ENCODE measurements around the gene LDLRAD4. TPM values are rescaled to one million over a fixed set of nuclear protein-coding genes. Genes with fewer than 3 reads are reported as not detected.
"Not testable (repeated sequence)": the region's sequence is repeated elsewhere in the genome, so short reads cannot be mapped to it uniquely, and the experiment has no call there.

The LDLRAD4 gene
- polyA plus RNA-seq, 3 donors, result 10.3 to 11.5 (median 10.9) TPM

GRCh38 chr18:13695337-13695736 lies 476.8 kb downstream of the LDLRAD4 start:
- not testable (repeated sequence) for DNase-seq (ENCODE audit: extremely low read depth in 1 of 11, low read depth in 9 of 11, low spot score in 4 of 11)

GRCh38 chr18:13696961-13697360 lies 478.4 kb downstream of the LDLRAD4 start:
- no peak for DNase-seq (ENCODE audit: extremely low read depth in 1 of 11, low read depth in 9 of 11, low spot score in 4 of 11)

- no peak for DNase-seq (ENCODE audit: extremely low read depth in 1 of 11, low read depth in 9 of 11, low spot score in 4 of 11)
Measured at GRCh38 chr18:13700153-13700552, 481.6 kb downstream of the LDLRAD4 start.

Other genes starting within 250 kb of the LDLRAD4 start
- gene CEP192, start 227.4 kb upstream of the LDLRAD4 start, polyA plus RNA-seq (ENCODE audit: insufficient read length in 3 of 3), result 10 to 100 TPM; 46.4 to 57.2 (median 47.9) TPM